IPS-11a (cell line): ENCODE data around the gene ZNF174.
A peak's percentile ranks its signal among the peaks of the same experiment; 100 is the strongest.

Experiments
- H3K4me3 ChIP-seq: one replicate; pipeline ENCODE4 v1.5.1; 2013; ENCODE audit warnings: low read depth, low read length, control low read depth

The ZNF174 gene

DNA sequence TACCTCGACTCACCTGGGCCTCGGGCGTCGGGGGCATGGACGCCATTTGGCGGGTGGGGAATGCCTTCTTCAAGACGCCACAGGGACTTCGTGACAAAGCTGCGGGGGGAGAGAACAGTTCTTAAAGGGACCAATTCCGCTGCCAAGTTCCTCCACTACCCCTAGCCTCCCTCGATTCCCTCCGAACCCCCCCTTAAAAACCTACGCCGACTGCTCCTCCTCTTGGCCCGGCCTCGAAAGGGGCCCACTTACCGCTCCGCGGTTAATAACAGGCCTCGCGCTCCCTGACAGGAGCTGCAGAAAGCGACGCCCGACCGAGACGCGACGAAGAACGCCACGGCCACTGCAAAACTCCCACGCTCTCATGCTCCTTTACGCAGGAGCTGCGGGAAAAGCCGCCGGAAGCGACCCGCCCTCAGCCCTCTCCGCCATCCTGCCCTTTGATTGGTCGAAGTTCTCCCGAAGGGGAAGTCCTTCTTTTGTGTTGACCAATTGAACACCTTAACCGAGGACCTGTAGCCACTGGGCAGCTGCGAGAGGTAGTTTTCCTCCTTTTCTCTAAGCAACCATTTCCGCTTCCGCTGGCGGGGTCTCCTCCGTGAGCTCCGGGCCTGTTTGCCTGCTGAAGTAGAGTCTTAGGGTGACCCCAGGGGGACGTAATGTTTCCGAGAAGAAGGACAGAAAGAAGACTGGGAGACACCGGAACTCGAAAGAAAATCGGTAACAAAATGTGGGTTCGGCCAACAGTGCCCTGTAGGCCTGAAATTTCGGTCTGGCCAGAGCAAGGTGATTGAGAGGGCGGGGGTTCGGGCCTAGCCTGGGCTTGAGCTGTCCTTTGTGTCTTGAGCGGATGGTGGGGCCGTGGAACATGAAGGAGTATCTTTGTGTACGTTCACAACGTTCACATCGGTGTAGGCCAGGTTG is 42.4 kb downstream of the ZNF174 start, which contains the start of the genes NAA60 and ZNF597:
NAA60 (plus strand) TSS at position 573 of the 924 bp plus-strand sequence. CDS start 32,548 bp downstream, outside the sequence.
ZNF597 (minus strand) TSS at position 397 of the 924 bp plus-strand sequence; CDS start at position 46, 351 bp downstream.
- peak within 1 kb of the TSS; percentile 73 for H3K4me3 ChIP-seq

GRCh38 chr16:3444032-3444388 is 43.0 kb downstream of the ZNF174 start:
- H3K4me3 ChIP-seq = peak overlapping the region; percentile 73

DNA sequence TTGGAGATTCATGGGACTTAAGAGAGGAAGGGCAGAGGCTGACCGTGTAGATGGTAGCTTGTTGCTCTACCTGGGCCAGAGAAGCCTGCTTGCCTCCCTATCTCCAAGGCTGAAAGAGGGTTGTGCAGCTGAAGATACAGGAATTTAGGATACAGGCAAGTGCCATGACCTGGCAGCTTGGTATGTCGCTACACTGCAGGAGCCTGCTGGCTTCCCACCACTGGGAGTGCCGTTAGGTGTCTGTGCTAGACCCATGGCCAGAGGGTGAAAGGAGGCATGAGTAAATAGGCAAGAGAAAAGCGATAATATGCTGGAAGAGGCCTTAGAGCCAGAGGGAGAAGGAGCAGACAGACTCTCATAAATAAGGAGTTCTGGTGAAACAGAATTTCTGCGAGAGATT is 53.1 kb downstream of the ZNF174 start:
- H3K4me3 ChIP-seq = no peak overlapping the region

DNA sequence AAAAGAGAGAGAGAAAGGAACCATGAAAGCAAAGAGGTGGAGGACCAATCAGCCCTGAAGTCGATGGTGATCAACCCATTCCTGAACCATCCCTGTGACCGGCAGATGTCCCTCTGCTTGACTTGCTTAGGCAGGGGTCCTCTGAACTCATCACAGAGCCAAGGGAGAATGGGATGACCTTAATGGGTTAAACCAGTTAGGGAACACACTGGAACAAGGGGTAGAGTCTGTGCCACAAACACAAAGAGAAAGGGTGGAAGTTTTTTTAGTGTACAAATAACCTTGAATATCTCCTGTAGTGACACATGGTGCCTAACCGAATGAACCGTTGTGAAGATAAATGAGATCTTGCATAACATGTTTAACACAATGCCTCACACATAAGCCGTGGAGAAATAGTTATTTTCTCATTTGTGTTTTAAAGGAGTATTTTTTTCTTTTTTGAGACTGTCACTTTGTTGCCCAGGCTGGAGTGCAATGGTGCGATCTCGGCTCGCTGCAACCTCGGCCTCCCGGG is 53.7 kb downstream of the ZNF174 start:
- no peak overlapping the region for H3K4me3 ChIP-seq

- H3K4me3 ChIP-seq = peak overlapping the region; percentile 92
Measured at GRCh38 chr16:3457434-3458252, 56.6 kb downstream of the ZNF174 start.

- H3K4me3 ChIP-seq = peak overlapping the region; percentile 92
Measured at GRCh38 chr16:3458278-3458851, 57.4 kb downstream of the ZNF174 start.

DNA sequence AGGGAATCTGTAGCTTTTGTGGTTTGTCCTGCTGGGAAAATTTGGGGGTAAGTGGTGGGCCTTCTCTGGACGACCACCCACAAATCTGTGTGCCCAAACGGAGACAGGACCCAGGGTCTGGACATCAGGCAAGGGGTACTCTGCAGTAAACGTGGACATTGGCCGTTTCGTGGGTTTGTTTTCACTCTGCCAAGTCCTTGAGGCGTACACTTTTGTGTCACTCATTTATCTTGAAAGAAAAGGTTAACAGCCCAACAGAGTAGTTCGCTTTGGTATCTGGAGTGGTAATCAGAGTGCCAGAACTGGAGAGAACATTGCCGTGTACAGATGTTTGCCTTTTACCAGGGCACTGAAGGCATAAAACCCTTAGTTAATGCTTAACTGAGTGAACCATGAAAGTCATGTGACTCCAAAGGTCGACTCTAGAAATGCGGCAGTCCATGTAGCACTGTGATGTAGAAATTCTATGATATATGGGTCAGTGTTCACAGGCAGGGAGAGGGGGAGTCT is 57.9 kb downstream of the ZNF174 start:
- peak overlapping the region; percentile 92 for H3K4me3 ChIP-seq
